K562 (cell line): Measurements from ENCODE around the gene TBX10. TPM values are rescaled to one million over a fixed set of nuclear protein-coding genes. Genes with fewer than 3 reads are reported as not detected.

Source experiments
- ATF3 ChIP-seq, 2 experiments: fragments of 450-650 bp in 1 of 2; sonication (generic) in 1 of 2; formaldehyde crosslinking in 1 of 2; IDR thresholded peaks in 1 of 2; conservative IDR thresholded peaks in 1 of 2; 2 replicates each; pipeline versions ENCODE4 v1.6.1 to v1.8.1; 2016 to 2023; ENCODE audit warnings: mild to moderate bottlenecking in 2 of 2, moderate library complexity in 2 of 2, inconsistent platforms in 1 of 2, missing genetic modification reagents in 1 of 2
- ATF7 ChIP-seq: fragments of 450-650 bp; IDR thresholded peaks from 2 replicates; pipeline ENCODE4 v1.7.1; 2014; ENCODE audit warnings: mild to moderate bottlenecking, moderate library complexity
- CBFA2T3 ChIP-seq: fragments of 450-650 bp; IDR thresholded peaks from 2 replicates; pipeline ENCODE4 v1.6.1; 2017
- DIDO1 ChIP-seq: fragments of 450-650 bp; IDR thresholded peaks from 2 replicates; pipeline ENCODE4 v1.6.1; 2016; ENCODE audit warnings: low read depth, missing biosample characterization, missing genetic modification characterization
- FOXJ3 ChIP-seq: sonication (generic); formaldehyde crosslinking; IDR thresholded peaks from 2 replicates; pipeline ENCODE4 v1.4.0; 2020; ENCODE audit warnings: mild to moderate bottlenecking, missing genetic modification reagents
- GTF2E2 ChIP-seq: fragments of 200-800 bp; sonication (Bioruptor generic); IDR thresholded peaks from 2 replicates; pipeline ENCODE4 v1.6.1; 2016; ENCODE audit warnings: missing genetic modification characterization, missing compliant biosample characterization
- HDAC2 ChIP-seq: fragments of 450-650 bp; IDR thresholded peaks from 2 replicates; pipeline ENCODE4 v1.6.1; 2016; ENCODE audit warnings: mild to moderate bottlenecking
- HDAC3 ChIP-seq: fragments of 450-650 bp; IDR thresholded peaks from 2 replicates; pipeline ENCODE4 v1.6.1; 2018; ENCODE audit warnings: borderline replicate concordance, mild to moderate bottlenecking, moderate library complexity; ENCODE audit not compliant: partially characterized antibody
- ID3 ChIP-seq, 2 experiments: fragments of 250-450 bp in 1 of 2; fragments of 450-650 bp in 1 of 2; sonication (Bioruptor Pico) in 1 of 2; IDR thresholded peaks; 2 replicates each; pipeline versions ENCODE4 v1.6.1 to v1.8.0; 2016 to 2021; ENCODE audit warnings: mild to moderate bottlenecking in 2 of 2, moderate library complexity in 2 of 2, missing compliant biosample characterization in 1 of 2, missing genetic modification characterization in 1 of 2
- KLF1 ChIP-seq: fragments of 450-650 bp; IDR thresholded peaks from 2 replicates; pipeline ENCODE4 v1.6.1; 2016; ENCODE audit warnings: missing genetic modification characterization, missing compliant biosample characterization
- MTA3 ChIP-seq: fragments of 450-650 bp; formaldehyde crosslinking; IDR thresholded peaks from 2 replicates; pipeline ENCODE4 v1.6.1; 2017; ENCODE audit warnings: mild to moderate bottlenecking, borderline replicate concordance
- NR1H2 ChIP-seq: sonication (generic); formaldehyde crosslinking; IDR thresholded peaks from 2 replicates; pipeline ENCODE4 v1.4.0; 2020; ENCODE audit warnings: mild to moderate bottlenecking, missing genetic modification reagents
- PATZ1 ChIP-seq: fragments of 250-450 bp; sonication (Bioruptor Pico); IDR thresholded peaks from 2 replicates; pipeline ENCODE4 v1.5.0; 2020; ENCODE audit warnings: mild to moderate bottlenecking, borderline replicate concordance
- PRPF4 ChIP-seq: fragments of 200-400 bp; formaldehyde crosslinking; IDR thresholded peaks from one replicate; pipeline ENCODE4 v1.6.1; 2017; ENCODE audit warnings: low read length, low read depth, mild to moderate bottlenecking; ENCODE audit not compliant: insufficient read depth, poor library complexity, severe bottlenecking
- PURB ChIP-seq: sonication (generic); formaldehyde crosslinking; IDR thresholded peaks from 2 replicates; pipeline ENCODE4 v1.9.0; 2021; ENCODE audit warnings: low read depth, mild to moderate bottlenecking, missing genetic modification reagents
- SP1 ChIP-seq: sonication (generic); formaldehyde crosslinking; IDR thresholded peaks from 2 replicates; pipeline ENCODE4 v1.8.1; 2022; ENCODE audit warnings: mild to moderate bottlenecking, missing genetic modification reagents
- SP2 ChIP-seq: IDR thresholded peaks from 2 replicates; pipeline ENCODE4 v1.6.1; 2011; ENCODE audit warnings: mild to moderate bottlenecking, low read depth, low read length, moderate library complexity; ENCODE audit not compliant: poor library complexity, severe bottlenecking; ENCODE audit errors: extremely low read depth
- TAF7 ChIP-seq: fragments of 450-650 bp; IDR thresholded peaks from 2 replicates; pipeline ENCODE4 v1.6.1; 2016; ENCODE audit warnings: missing genetic modification characterization, missing compliant biosample characterization
- TFAM ChIP-seq: fragments of 250-450 bp; sonication (Bioruptor Pico); conservative IDR thresholded peaks from 2 replicates; pipeline ENCODE4 v1.5.0; 2021; ENCODE audit warnings: mild to moderate bottlenecking, moderate library complexity
- ZFP30 ChIP-seq: fragments of 250-450 bp; sonication (Bioruptor Pico); IDR thresholded peaks from 2 replicates; pipeline ENCODE4 v1.8.0; 2022; ENCODE audit warnings: moderate library complexity, mild to moderate bottlenecking, inconsistent platforms, borderline replicate concordance
- ZNF165 ChIP-seq: fragments of 250-450 bp; sonication (Bioruptor Pico); IDR thresholded peaks from 2 replicates; pipeline ENCODE4 v1.4.0; 2020; ENCODE audit warnings: borderline replicate concordance
- ZNF316 ChIP-seq: fragments of 450-650 bp; IDR thresholded peaks from 2 replicates; pipeline ENCODE4 v1.6.1; 2016
- ZNF830 ChIP-seq: fragments of 250-450 bp; sonication (Bioruptor Pico); IDR thresholded peaks from 2 replicates; pipeline ENCODE4 v1.5.0; 2021; ENCODE audit warnings: mild to moderate bottlenecking
- polyA plus RNA-seq, 8 experiments: library from polyadenylated mRNA; depleted of rRNA in 4 of 8; stranded (reverse) in 5 of 8; unstranded in 3 of 8; fragments of >200 nt; fragmentation: Nextera tagmentation in 2 of 8; fragmentation: Illumina TruSeq in 1 of 8; extraction: Ambion mirVana in 2 of 8; extraction: Trizol in 1 of 8; gene quantifications; 2 replicates each; pipeline versions ENCODE4 v1.2.1 to v1.2.3, GENCODE V29; 2011 to 2014; ENCODE audit warnings: inconsistent platforms in 1 of 8, missing spikeins in 1 of 8
- total RNA-seq, 7 experiments: library from RNA; depleted of rRNA in 6 of 7; stranded (reverse); fragments of >200 nt in 6 of 7; fragmentation: Illumina TruSeq in 2 of 7; extraction: Trizol in 2 of 7; gene quantifications; 2 replicates each; pipeline versions ENCODE4 v1.2.1 to v1.2.3, GENCODE V29; 2011 to 2021; ENCODE audit warnings: low replicate concordance in 1 of 7
- TF ChIP-seq, protein P1 (sequence below): fragments of 450-650 bp; formaldehyde crosslinking; IDR thresholded peaks from 2 replicates; pipeline ENCODE4 v1.4.0; 2020; ENCODE audit warnings: mild to moderate bottlenecking, moderate library complexity

Gene TBX10
- total and polyA plus RNA-seq, 9 of the 15 experiments (the other 6 are each of a cell fraction or from before 2014, with no cell fraction given) = not detected

GRCh38 chr11:67605231-67606011, 34.1 kb downstream of the TBX10 start (continued):
- TF ChIP-seq MTA3 (peak; percentile 50; the same call in 1 of the 2 replicates), PATZ1 (CRISPR knock-in tag) (no peak), HDAC2 (no peak; the same call in 1 of the 2 replicates), HDAC3 (no peak), CBFA2T3 (peak; percentile 85), ID3 (CRISPR knock-in tag; IDR thresholded peaks at IDR 0.05) (no peak), ID3 (tag; IDR thresholded peaks at IDR 0.05) (peak; percentile 39), GTF2E2 (no peak), ZFP30 (CRISPR knock-in tag) (no peak), NR1H2 (CRISPR knock-in tag) (no peak), ZNF316 (no peak), TAF7 (no peak; the same call in 1 of the 2 replicates), KLF1 (no peak), FOXJ3 (CRISPR knock-in tag) (no peak), TFAM (CRISPR knock-in tag) (no peak), ATF7 (no peak), SP2 (no peak), PRPF4 (no peak), SP1 (no peak; the same call in 1 of the 2 replicates), PURB (CRISPR knock-in tag) (no peak), ZNF165 (CRISPR knock-in tag) (no peak), DIDO1 (tag) (no peak), ATF3 (IDR thresholded peaks at IDR 0.05) (no peak), ATF3 (CRISPR knock-in tag; conservative IDR thresholded peaks at IDR 0.05) (no peak), ZNF830 (no peak)
- TF ChIP-seq, protein P1, sequence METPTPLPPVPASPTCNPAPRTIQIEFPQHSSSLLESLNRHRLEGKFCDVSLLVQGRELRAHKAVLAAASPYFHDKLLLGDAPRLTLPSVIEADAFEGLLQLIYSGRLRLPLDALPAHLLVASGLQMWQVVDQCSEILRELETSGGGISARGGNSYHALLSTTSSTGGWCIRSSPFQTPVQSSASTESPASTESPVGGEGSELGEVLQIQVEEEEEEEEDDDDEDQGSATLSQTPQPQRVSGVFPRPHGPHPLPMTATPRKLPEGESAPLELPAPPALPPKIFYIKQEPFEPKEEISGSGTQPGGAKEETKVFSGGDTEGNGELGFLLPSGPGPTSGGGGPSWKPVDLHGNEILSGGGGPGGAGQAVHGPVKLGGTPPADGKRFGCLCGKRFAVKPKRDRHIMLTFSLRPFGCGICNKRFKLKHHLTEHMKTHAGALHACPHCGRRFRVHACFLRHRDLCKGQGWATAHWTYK (CRISPR knock-in tag) = no peak
